ENCODE results near the gene MFSD11.
A peak's percentile ranks its signal among the peaks of the same experiment; 100 is the strongest.

The MFSD11 gene

GRCh38 chr17:76737676-76738467, at the start of gene MFSD11:
TSS of gene MFSD11 (plus strand) at chr17:76738119. CDS start at chr17:76738353, 234 bp downstream.
- Histone ChIP-seq H3K4me3 (ENCODE audit: low read depth in 1 of 2, low read length in 2 of 2) (peak within 1 kb of the TSS; percentile 95 to 99), H3K4me1 (ENCODE audit: control insufficient read depth in 1 of 2, insufficient read depth in 2 of 2, low read length in 2 of 2) (peaks cover 37 to 39% of the 10 kb centered on the region in 2 donors), H3K9ac (ENCODE audit: low read depth in 1 of 2, low read length in 2 of 2) (peak within 1 kb of the TSS; percentile 95 to 99), H3K9me3 (ENCODE audit: control insufficient read depth in 1 of 2, low read length in 2 of 2) (no peaks in the 10 kb centered on the region), H3K36me3 (ENCODE audit: control insufficient read depth in 1 of 2, insufficient read depth in 2 of 2, low read length in 2 of 2) (peaks cover 27 to 38% of the 10 kb centered on the region in 2 donors), H3K27me3 (ENCODE audit: control insufficient read depth in 1 of 2, insufficient read depth in 2 of 2, low read length in 2 of 2) (no peaks in the 10 kb centered on the region), H3K27ac (ENCODE audit: low read depth, low read length) (peak within 1 kb of the TSS; percentile 100)

- H3K4me3 ChIP-seq (ENCODE audit: low read depth in 1 of 2, low read length in 2 of 2), result no peak overlapping the region
Observed at GRCh38 chr17:76688165-76688622, 49.7 kb upstream of the MFSD11 start.

GRCh38 chr17:76689859-76690258, 48.1 kb upstream of the MFSD11 start:
- Histone ChIP-seq H3K36me3 (ENCODE audit: control insufficient read depth in 1 of 2, insufficient read depth in 2 of 2, low read length in 2 of 2) (no peaks in the 10 kb centered on the region), H3K27ac (ENCODE audit: low read depth, low read length) (no peak overlapping the region), H3K27me3 (ENCODE audit: control insufficient read depth in 1 of 2, insufficient read depth in 2 of 2, low read length in 2 of 2) (no peaks in the 10 kb centered on the region), H3K4me3 (ENCODE audit: low read depth in 1 of 2, low read length in 2 of 2) (no peak overlapping the region), H3K9ac (ENCODE audit: low read depth in 1 of 2, low read length in 2 of 2) (no peak overlapping the region), H3K4me1 (ENCODE audit: control insufficient read depth in 1 of 2, insufficient read depth in 2 of 2, low read length in 2 of 2) (peaks cover 0 to 13% of the 10 kb centered on the region in 2 donors), H3K9me3 (ENCODE audit: control insufficient read depth in 1 of 2, low read length in 2 of 2) (no peaks in the 10 kb centered on the region)

More at GRCh38 chr17:76688165-76688622, 49.7 kb upstream of the MFSD11 start:
- H3K27me3 ChIP-seq (ENCODE audit: control insufficient read depth in 1 of 2, insufficient read depth in 2 of 2, low read length in 2 of 2), result no peaks in the 10 kb centered on the region
- peaks cover 0 to 13% of the 10 kb centered on the region in 2 donors for H3K4me1 ChIP-seq (ENCODE audit: control insufficient read depth in 1 of 2, insufficient read depth in 2 of 2, low read length in 2 of 2)
- H3K9ac ChIP-seq (ENCODE audit: low read depth in 1 of 2, low read length in 2 of 2), result no peak overlapping the region
- H3K36me3 ChIP-seq (ENCODE audit: control insufficient read depth in 1 of 2, insufficient read depth in 2 of 2, low read length in 2 of 2), result no peaks in the 10 kb centered on the region
- no peaks in the 10 kb centered on the region for H3K9me3 ChIP-seq (ENCODE audit: control insufficient read depth in 1 of 2, low read length in 2 of 2)
- peak overlapping the region; percentile 66 for H3K27ac ChIP-seq (ENCODE audit: low read depth, low read length)

GRCh38 chr17:76690596-76691280, 47.2 kb upstream of the MFSD11 start:
- no peak overlapping the region for H3K9ac ChIP-seq (ENCODE audit: low read depth in 1 of 2, low read length in 2 of 2)
- no peaks in the 10 kb centered on the region for H3K27me3 ChIP-seq (ENCODE audit: control insufficient read depth in 1 of 2, insufficient read depth in 2 of 2, low read length in 2 of 2)
- no peak overlapping the region for H3K27ac ChIP-seq (ENCODE audit: low read depth, low read length)
- no peak overlapping the region for H3K4me3 ChIP-seq (ENCODE audit: low read depth in 1 of 2, low read length in 2 of 2)
- peaks cover 0 to 13% of the 10 kb centered on the region in 2 donors for H3K4me1 ChIP-seq (ENCODE audit: control insufficient read depth in 1 of 2, insufficient read depth in 2 of 2, low read length in 2 of 2)
- no peaks in the 10 kb centered on the region for H3K36me3 ChIP-seq (ENCODE audit: control insufficient read depth in 1 of 2, insufficient read depth in 2 of 2, low read length in 2 of 2)
- no peaks in the 10 kb centered on the region for H3K9me3 ChIP-seq (ENCODE audit: control insufficient read depth in 1 of 2, low read length in 2 of 2)

- Histone ChIP-seq H3K27me3 (ENCODE audit: control insufficient read depth in 1 of 2, insufficient read depth in 2 of 2, low read length in 2 of 2) (no peaks in the 10 kb centered on the region), H3K36me3 (ENCODE audit: control insufficient read depth in 1 of 2, insufficient read depth in 2 of 2, low read length in 2 of 2) (no peaks in the 10 kb centered on the region), H3K4me3 (ENCODE audit: low read depth in 1 of 2, low read length in 2 of 2) (no peak overlapping the region), H3K9me3 (ENCODE audit: control insufficient read depth in 1 of 2, low read length in 2 of 2) (no peaks in the 10 kb centered on the region), H3K27ac (ENCODE audit: low read depth, low read length) (no peak overlapping the region), H3K9ac (ENCODE audit: low read depth in 1 of 2, low read length in 2 of 2) (no peak overlapping the region), H3K4me1 (ENCODE audit: control insufficient read depth in 1 of 2, insufficient read depth in 2 of 2, low read length in 2 of 2) (peaks cover 0 to 14% of the 10 kb centered on the region in 2 donors)
Observed at GRCh38 chr17:76691379-76692191, 46.3 kb upstream of the MFSD11 start.

- Histone ChIP-seq H3K4me1 (ENCODE audit: control insufficient read depth in 1 of 2, insufficient read depth in 2 of 2, low read length in 2 of 2) (peaks cover 0 to 7% of the 10 kb centered on the region in 2 donors), H3K4me3 (ENCODE audit: low read depth in 1 of 2, low read length in 2 of 2) (peak overlapping the region in 1 of 2 donors; percentile 44), H3K27ac (ENCODE audit: low read depth, low read length) (no peak overlapping the region), H3K9me3 (ENCODE audit: control insufficient read depth in 1 of 2, low read length in 2 of 2) (no peaks in the 10 kb centered on the region), H3K36me3 (ENCODE audit: control insufficient read depth in 1 of 2, insufficient read depth in 2 of 2, low read length in 2 of 2) (no peaks in the 10 kb centered on the region), H3K27me3 (ENCODE audit: control insufficient read depth in 1 of 2, insufficient read depth in 2 of 2, low read length in 2 of 2) (no peaks in the 10 kb centered on the region), H3K9ac (ENCODE audit: low read depth in 1 of 2, low read length in 2 of 2) (no peak overlapping the region)
Observed at GRCh38 chr17:76695059-76695831, 42.7 kb upstream of the MFSD11 start.

GRCh38 chr17:76696763-76697701, 40.9 kb upstream of the MFSD11 start:
- Histone ChIP-seq H3K9ac (ENCODE audit: low read depth in 1 of 2, low read length in 2 of 2) (no peak overlapping the region), H3K4me3 (ENCODE audit: low read depth in 1 of 2, low read length in 2 of 2) (no peak overlapping the region), H3K27ac (ENCODE audit: low read depth, low read length) (no peak overlapping the region), H3K4me1 (ENCODE audit: control insufficient read depth in 1 of 2, insufficient read depth in 2 of 2, low read length in 2 of 2) (peaks cover 0 to 15% of the 10 kb centered on the region in 2 donors), H3K9me3 (ENCODE audit: control insufficient read depth in 1 of 2, low read length in 2 of 2) (no peaks in the 10 kb centered on the region), H3K27me3 (ENCODE audit: control insufficient read depth in 1 of 2, insufficient read depth in 2 of 2, low read length in 2 of 2) (no peaks in the 10 kb centered on the region), H3K36me3 (ENCODE audit: control insufficient read depth in 1 of 2, insufficient read depth in 2 of 2, low read length in 2 of 2) (no peaks in the 10 kb centered on the region)

- Histone ChIP-seq H3K36me3 (ENCODE audit: control insufficient read depth in 1 of 2, insufficient read depth in 2 of 2, low read length in 2 of 2) (no peaks in the 10 kb centered on the region), H3K27ac (ENCODE audit: low read depth, low read length) (no peak overlapping the region), H3K27me3 (ENCODE audit: control insufficient read depth in 1 of 2, insufficient read depth in 2 of 2, low read length in 2 of 2) (no peaks in the 10 kb centered on the region), H3K9me3 (ENCODE audit: control insufficient read depth in 1 of 2, low read length in 2 of 2) (no peaks in the 10 kb centered on the region), H3K9ac (ENCODE audit: low read depth in 1 of 2, low read length in 2 of 2) (no peak overlapping the region), H3K4me3 (ENCODE audit: low read depth in 1 of 2, low read length in 2 of 2) (no peak overlapping the region), H3K4me1 (ENCODE audit: control insufficient read depth in 1 of 2, insufficient read depth in 2 of 2, low read length in 2 of 2) (peaks cover 0 to 15% of the 10 kb centered on the region in 2 donors)
Observed at GRCh38 chr17:76697702-76698465, 40.0 kb upstream of the MFSD11 start.

Measured in duodenal mucosa (tissue), 2 donors.